Measurements from ENCODE around the gene COBL.

- TF ChIP-seq EP300 (IDR thresholded peaks at IDR 0.05; ENCODE audit: borderline replicate concordance) (no peak), TEAD4 (IDR thresholded peaks at IDR 0.05) (no peak), ZBTB7A (IDR thresholded peaks at IDR 0.05; ENCODE audit: low read depth) (no peak), RAD21 (IDR thresholded peaks at IDR 0.05; ENCODE audit: low read depth) (no peak), MAX (IDR thresholded peaks at IDR 0.05) (no peak), TCF12 (IDR thresholded peaks at IDR 0.05; ENCODE audit: low read depth) (no peak), CREB1 (IDR thresholded peaks at IDR 0.05; ENCODE audit: low read depth) (no peak), CEBPB (IDR thresholded peaks at IDR 0.05) (no peak), USF1 (IDR thresholded peaks at IDR 0.05) (no peak), NFIC (IDR thresholded peaks at IDR 0.05) (no peak), EGR1 (IDR thresholded peaks at IDR 0.05) (no peak)
- TF ChIP-seq, protein P1, sequence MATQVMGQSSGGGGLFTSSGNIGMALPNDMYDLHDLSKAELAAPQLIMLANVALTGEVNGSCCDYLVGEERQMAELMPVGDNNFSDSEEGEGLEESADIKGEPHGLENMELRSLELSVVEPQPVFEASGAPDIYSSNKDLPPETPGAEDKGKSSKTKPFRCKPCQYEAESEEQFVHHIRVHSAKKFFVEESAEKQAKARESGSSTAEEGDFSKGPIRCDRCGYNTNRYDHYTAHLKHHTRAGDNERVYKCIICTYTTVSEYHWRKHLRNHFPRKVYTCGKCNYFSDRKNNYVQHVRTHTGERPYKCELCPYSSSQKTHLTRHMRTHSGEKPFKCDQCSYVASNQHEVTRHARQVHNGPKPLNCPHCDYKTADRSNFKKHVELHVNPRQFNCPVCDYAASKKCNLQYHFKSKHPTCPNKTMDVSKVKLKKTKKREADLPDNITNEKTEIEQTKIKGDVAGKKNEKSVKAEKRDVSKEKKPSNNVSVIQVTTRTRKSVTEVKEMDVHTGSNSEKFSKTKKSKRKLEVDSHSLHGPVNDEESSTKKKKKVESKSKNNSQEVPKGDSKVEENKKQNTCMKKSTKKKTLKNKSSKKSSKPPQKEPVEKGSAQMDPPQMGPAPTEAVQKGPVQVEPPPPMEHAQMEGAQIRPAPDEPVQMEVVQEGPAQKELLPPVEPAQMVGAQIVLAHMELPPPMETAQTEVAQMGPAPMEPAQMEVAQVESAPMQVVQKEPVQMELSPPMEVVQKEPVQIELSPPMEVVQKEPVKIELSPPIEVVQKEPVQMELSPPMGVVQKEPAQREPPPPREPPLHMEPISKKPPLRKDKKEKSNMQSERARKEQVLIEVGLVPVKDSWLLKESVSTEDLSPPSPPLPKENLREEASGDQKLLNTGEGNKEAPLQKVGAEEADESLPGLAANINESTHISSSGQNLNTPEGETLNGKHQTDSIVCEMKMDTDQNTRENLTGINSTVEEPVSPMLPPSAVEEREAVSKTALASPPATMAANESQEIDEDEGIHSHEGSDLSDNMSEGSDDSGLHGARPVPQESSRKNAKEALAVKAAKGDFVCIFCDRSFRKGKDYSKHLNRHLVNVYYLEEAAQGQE (IDR thresholded peaks at IDR 0.05; ENCODE audit: low read depth) = no peak
These were observed 47.8 kb downstream of the COBL start for GRCh38 chr7:51268859-51269258.
